ENCODE data around the gene TARDBP. TPM values are rescaled to one million over a fixed set of nuclear protein-coding genes. Genes with fewer than 3 reads are reported as not detected.
"Not testable (repeated sequence)": the region's sequence is repeated elsewhere in the genome, so short reads cannot be mapped to it uniquely, and the experiment has no call there.

TARDBP gene
- total and polyA plus RNA-seq, 2 experiments from 2014 or later, result 204 to 313 TPM

DNA sequence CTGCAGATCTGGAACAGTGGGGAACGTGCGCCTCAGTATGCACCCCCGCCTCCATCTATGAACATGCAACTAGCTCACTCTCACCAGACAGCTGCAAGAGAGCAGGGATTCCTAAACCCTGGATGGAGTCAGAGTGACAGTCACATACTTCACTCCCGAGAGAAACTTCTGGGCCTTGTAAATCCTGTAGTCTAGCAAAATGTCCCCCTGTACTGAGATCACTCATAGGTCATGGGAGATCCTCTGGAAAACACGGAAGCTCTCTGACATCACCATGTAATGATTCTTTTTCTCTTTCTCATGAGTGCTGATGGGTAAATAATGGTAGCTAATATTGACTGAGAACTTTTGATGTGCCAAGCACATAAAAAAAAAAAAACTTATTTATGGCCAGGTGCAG is 23.4 kb upstream of the TARDBP start (continued):
- TF ChIP-seq, protein P1, sequence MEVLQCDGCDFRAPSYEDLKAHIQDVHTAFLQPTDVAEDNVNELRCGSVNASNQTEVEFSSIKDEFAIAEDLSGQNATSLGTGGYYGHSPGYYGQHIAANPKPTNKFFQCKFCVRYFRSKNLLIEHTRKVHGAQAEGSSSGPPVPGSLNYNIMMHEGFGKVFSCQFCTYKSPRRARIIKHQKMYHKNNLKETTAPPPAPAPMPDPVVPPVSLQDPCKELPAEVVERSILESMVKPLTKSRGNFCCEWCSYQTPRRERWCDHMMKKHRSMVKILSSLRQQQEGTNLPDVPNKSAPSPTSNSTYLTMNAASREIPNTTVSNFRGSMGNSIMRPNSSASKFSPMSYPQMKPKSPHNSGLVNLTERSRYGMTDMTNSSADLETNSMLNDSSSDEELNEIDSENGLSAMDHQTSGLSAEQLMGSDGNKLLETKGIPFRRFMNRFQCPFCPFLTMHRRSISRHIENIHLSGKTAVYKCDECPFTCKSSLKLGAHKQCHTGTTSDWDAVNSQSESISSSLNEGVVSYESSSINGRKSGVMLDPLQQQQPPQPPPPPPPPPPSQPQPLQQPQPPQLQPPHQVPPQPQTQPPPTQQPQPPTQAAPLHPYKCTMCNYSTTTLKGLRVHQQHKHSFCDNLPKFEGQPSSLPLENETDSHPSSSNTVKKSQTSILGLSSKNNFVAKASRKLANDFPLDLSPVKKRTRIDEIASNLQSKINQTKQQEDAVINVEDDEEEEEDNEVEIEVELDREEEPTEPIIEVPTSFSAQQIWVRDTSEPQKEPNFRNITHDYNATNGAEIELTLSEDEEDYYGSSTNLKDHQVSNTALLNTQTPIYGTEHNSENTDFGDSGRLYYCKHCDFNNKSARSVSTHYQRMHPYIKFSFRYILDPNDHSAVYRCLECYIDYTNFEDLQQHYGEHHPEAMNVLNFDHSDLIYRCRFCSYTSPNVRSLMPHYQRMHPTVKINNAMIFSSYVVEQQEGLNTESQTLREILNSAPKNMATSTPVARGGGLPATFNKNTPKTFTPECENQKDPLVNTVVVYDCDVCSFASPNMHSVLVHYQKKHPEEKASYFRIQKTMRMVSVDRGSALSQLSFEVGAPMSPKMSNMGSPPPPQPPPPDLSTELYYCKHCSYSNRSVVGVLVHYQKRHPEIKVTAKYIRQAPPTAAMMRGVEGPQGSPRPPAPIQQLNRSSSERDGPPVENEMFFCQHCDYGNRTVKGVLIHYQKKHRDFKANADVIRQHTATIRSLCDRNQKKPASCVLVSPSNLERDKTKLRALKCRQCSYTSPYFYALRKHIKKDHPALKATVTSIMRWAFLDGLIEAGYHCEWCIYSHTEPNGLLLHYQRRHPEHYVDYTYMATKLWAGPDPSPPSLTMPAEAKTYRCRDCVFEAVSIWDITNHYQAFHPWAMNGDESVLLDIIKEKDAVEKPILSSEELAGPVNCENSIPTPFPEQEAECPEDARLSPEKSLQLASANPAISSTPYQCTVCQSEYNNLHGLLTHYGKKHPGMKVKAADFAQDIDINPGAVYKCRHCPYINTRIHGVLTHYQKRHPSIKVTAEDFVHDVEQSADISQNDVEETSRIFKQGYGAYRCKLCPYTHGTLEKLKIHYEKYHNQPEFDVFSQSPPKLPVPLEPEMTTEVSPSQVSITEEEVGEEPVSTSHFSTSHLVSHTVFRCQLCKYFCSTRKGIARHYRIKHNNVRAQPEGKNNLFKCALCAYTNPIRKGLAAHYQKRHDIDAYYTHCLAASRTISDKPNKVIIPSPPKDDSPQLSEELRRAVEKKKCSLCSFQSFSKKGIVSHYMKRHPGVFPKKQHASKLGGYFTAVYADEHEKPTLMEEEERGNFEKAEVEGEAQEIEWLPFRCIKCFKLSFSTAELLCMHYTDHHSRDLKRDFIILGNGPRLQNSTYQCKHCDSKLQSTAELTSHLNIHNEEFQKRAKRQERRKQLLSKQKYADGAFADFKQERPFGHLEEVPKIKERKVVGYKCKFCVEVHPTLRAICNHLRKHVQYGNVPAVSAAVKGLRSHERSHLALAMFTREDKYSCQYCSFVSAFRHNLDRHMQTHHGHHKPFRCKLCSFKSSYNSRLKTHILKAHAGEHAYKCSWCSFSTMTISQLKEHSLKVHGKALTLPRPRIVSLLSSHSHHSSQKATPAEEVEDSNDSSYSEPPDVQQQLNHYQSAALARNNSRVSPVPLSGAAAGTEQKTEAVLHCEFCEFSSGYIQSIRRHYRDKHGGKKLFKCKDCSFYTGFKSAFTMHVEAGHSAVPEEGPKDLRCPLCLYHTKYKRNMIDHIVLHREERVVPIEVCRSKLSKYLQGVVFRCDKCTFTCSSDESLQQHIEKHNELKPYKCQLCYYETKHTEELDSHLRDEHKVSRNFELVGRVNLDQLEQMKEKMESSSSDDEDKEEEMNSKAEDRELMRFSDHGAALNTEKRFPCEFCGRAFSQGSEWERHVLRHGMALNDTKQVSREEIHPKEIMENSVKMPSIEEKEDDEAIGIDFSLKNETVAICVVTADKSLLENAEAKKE (CRISPR knock-in tag; IDR thresholded peaks at IDR 0.05), result no peak
- no peak for TF ChIP-seq JUNB (IDR thresholded peaks at IDR 0.05; ENCODE audit: unreplicated experiment)
- TF ChIP-seq, protein P2, sequence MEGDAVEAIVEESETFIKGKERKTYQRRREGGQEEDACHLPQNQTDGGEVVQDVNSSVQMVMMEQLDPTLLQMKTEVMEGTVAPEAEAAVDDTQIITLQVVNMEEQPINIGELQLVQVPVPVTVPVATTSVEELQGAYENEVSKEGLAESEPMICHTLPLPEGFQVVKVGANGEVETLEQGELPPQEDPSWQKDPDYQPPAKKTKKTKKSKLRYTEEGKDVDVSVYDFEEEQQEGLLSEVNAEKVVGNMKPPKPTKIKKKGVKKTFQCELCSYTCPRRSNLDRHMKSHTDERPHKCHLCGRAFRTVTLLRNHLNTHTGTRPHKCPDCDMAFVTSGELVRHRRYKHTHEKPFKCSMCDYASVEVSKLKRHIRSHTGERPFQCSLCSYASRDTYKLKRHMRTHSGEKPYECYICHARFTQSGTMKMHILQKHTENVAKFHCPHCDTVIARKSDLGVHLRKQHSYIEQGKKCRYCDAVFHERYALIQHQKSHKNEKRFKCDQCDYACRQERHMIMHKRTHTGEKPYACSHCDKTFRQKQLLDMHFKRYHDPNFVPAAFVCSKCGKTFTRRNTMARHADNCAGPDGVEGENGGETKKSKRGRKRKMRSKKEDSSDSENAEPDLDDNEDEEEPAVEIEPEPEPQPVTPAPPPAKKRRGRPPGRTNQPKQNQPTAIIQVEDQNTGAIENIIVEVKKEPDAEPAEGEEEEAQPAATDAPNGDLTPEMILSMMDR (conservative IDR thresholded peaks at IDR 0.05; ENCODE audit: low read depth in 2 of 2), result no peak
- TF ChIP-seq EZH2phosphoT487 (IDR thresholded peaks at IDR 0.05; ENCODE audit: unreplicated experiment), result no peak

DNA sequence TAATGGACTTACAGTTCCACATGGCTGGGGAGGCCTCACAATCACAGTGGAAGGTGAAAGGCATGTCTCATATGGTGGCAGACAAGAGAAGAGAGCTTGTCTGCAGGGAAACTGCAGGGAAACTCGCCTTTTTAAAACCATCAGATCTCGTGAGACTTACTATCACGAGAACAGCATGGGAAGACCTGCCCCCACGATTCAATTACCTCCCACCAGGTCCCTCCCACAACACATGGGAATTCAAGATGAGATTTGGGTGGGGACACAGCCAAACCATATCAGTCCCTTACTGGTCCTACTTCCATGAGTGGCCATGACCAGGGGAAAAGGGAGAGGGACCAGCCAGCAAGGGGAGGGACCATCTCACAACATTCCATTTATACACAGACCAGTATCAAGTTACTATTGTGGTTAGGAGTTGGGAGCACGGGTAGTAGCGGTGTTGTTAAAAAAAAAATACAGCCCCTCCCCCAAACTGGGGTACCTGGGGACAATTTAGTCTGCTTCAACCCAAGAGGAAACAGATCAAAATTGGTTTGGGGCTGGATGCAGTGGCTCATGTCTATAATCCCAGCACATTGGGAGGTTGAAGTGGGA is 22.4 kb upstream of the TARDBP start:
- H3K79me2 ChIP-seq (replicated peaks; ENCODE audit: insufficient read depth); H3K36me3 Mint-ChIP-seq (ENCODE audit: low read depth); H3K4me1 ChIP-seq (ENCODE audit: insufficient read depth); H3K27ac ChIP-seq (ENCODE audit: low read depth); H3K36me3 ChIP-seq (ENCODE audit: insufficient read depth); H2AFZ ChIP-seq; H3K27ac Mint-ChIP-seq; H3F3A ChIP-seq (replicated peaks; ENCODE audit: low read depth); H4K20me1 ChIP-seq (replicated peaks; ENCODE audit: insufficient read depth); H3K27me3 ChIP-seq (ENCODE audit: insufficient read depth); H3K27me3 Mint-ChIP-seq (ENCODE audit: insufficient read depth, low read depth, poor library complexity); H3K9me3 Mint-ChIP-seq; H3K4me1 Mint-ChIP-seq; H3K9me2 ChIP-seq (ENCODE audit: insufficient read depth); H3K4me3 ChIP-seq; H3K4me3 Mint-ChIP-seq: not testable (repeated sequence)
- DNase-seq (ENCODE audit: low spot score) (peak; percentile 68), ATAC-seq (peak; percentile 86)
- H3K4me2 ChIP-seq, result 0 out of 2 replicates have a peak overlapping the region, but pooled peaks have one; percentile 23
